Hepatocyte (in vitro differentiated cells): ENCODE data around the gene ZNF519. TPM values are rescaled to one million over a fixed set of nuclear protein-coding genes. Genes with fewer than 3 reads are reported as not detected.

Experiments
- DNase-seq: peaks from one replicate; pipeline ENCODE4 v3.0.0-alpha.2; 2016; ENCODE audit warnings: low spot score
- H2AFZ ChIP-seq: fragments of 200-600 bp; sonication (generic); 2 replicates; pipeline ENCODE4 v1.6.0; 2016; ENCODE audit warnings: antibody characterized with exemption, mild to moderate bottlenecking
- H3K27ac ChIP-seq: fragments of 200-600 bp; sonication (generic); 2 replicates; pipeline ENCODE4 v1.5.1; 2016; ENCODE audit warnings: mild to moderate bottlenecking
- H3K27me3 ChIP-seq: fragments of 200-600 bp; sonication (generic); 2 replicates; pipeline ENCODE4 v1.6.1; 2016
- H3K36me3 ChIP-seq: fragments of 200-600 bp; sonication (generic); replicated peaks from 2 replicates; pipeline ENCODE4 v1.5.1; 2016; ENCODE audit warnings: low read depth; ENCODE audit not compliant: insufficient read depth
- H3K4me1 ChIP-seq: fragments of 200-600 bp; sonication (generic); 2 replicates; pipeline ENCODE4 v1.5.1; 2016; ENCODE audit warnings: mild to moderate bottlenecking, moderate library complexity; ENCODE audit not compliant: insufficient read depth
- H3K4me2 ChIP-seq: fragments of 200-600 bp; sonication (generic); 2 replicates; pipeline ENCODE4 v1.6.0; 2016
- H3K4me3 ChIP-seq: fragments of 200-600 bp; sonication (generic); 2 replicates; pipeline ENCODE4 v1.5.1; 2016; ENCODE audit warnings: mild to moderate bottlenecking
- H3K79me2 ChIP-seq: fragments of 200-600 bp; sonication (generic); 2 replicates; pipeline ENCODE4 v1.6.0; 2017; ENCODE audit warnings: mild to moderate bottlenecking
- H3K9me2 ChIP-seq: fragments of 200-600 bp; sonication (generic); replicated peaks from 2 replicates; pipeline ENCODE4 v1.6.0; 2017; ENCODE audit warnings: mild to moderate bottlenecking; ENCODE audit not compliant: insufficient read depth
- H3K9me3 ChIP-seq: fragments of 200-600 bp; sonication (generic); 2 replicates; pipeline ENCODE4 v1.5.1; 2016; ENCODE audit warnings: low read depth, mild to moderate bottlenecking
- H4K20me1 ChIP-seq: fragments of 200-600 bp; sonication (generic); 2 replicates; pipeline ENCODE4 v1.6.0; 2016; ENCODE audit warnings: mild to moderate bottlenecking; ENCODE audit not compliant: insufficient read depth, poor library complexity, severe bottlenecking
- CTCF ChIP-seq: fragments of 200-600 bp; sonication (generic); IDR thresholded peaks from 2 replicates; pipeline ENCODE4 v1.5.1; 2016; ENCODE audit warnings: antibody characterized with exemption, mild to moderate bottlenecking; ENCODE audit not compliant: poor library complexity
- EZH2 ChIP-seq: fragments of 200-600 bp; sonication (generic); IDR thresholded peaks from 2 replicates; pipeline ENCODE4 v1.6.1; 2016; ENCODE audit warnings: antibody characterized with exemption, mild to moderate bottlenecking, borderline replicate concordance
- EZH2phosphoT487 ChIP-seq: fragments of 200-600 bp; sonication (generic); IDR thresholded peaks from one replicate; pipeline ENCODE4 v1.6.1; 2018; ENCODE audit warnings: antibody characterized with exemption, mild to moderate bottlenecking, low read depth, moderate library complexity; ENCODE audit not compliant: unreplicated experiment, severe bottlenecking
- WGBS: methylation state at CpG from one replicate; pipeline ENCODE4 v1.1.6; 2016; ENCODE audit warnings: low lambda C conversion rate; ENCODE audit errors: missing lambda C conversion rate; 5-methylcytosine and 5-hydroxymethylcytosine counted together
- polyA plus RNA-seq: library from polyadenylated mRNA; unstranded; fragments of >200 nt; fragmentation: Nextera tagmentation; extraction: Ambion mirVana; gene quantifications from 2 replicates; pipeline ENCODE4 v1.2.1, GENCODE V29; 2016
- total RNA-seq: library from RNA; depleted of rRNA; stranded (reverse); fragments of >200 nt; gene quantifications from 2 replicates; pipeline ENCODE4 v1.2.3, GENCODE V29; 2014

ZNF519 gene
- total and polyA plus RNA-seq, 2 experiments from 2014 or later, result 2.0 to 4.3 TPM

- TF ChIP-seq CTCF, result no peak
- TF ChIP-seq EZH2phosphoT487, result no peak
- TF ChIP-seq EZH2, result no peak
- H3K27ac ChIP-seq, result no peak overlapping the region
- no peaks in the 10 kb centered on the region for H4K20me1 ChIP-seq
- H3K4me2 ChIP-seq, result no peak overlapping the region
- H3K4me3 ChIP-seq, result no peak overlapping the region
- no peak for DNase-seq
- WGBS, result 90% methylated on average over 3 of the region's 3 CpGs
- H3K27me3 ChIP-seq, result no peaks in the 10 kb centered on the region
- H3K9me2 ChIP-seq, result no peaks in the 10 kb centered on the region
- H2AFZ ChIP-seq, result no peak overlapping the region
- H3K79me2 ChIP-seq, result no peaks in the 10 kb centered on the region
- H3K4me1 ChIP-seq, result no peaks in the 10 kb centered on the region
- H3K9me3 ChIP-seq, result no peaks in the 10 kb centered on the region
- H3K36me3 ChIP-seq, result no peaks in the 10 kb centered on the region
Observed at GRCh38 chr18:14075196-14075595, 57.0 kb downstream of the ZNF519 start.

GRCh38 chr18:14074187-14074586 lies 58.0 kb downstream of the ZNF519 start:
- 82% methylated on average over 5 of the region's 5 CpGs for WGBS
- Histone ChIP-seq H3K27me3 (no peaks in the 10 kb centered on the region), H4K20me1 (no peaks in the 10 kb centered on the region), H3K4me1 (no peaks in the 10 kb centered on the region), H3K27ac (no peak overlapping the region), H2AFZ (no peak overlapping the region), H3K36me3 (no peaks in the 10 kb centered on the region), H3K4me2 (no peak overlapping the region), H3K9me2 (no peaks in the 10 kb centered on the region), H3K9me3 (no peaks in the 10 kb centered on the region), H3K4me3 (no peak overlapping the region), H3K79me2 (no peaks in the 10 kb centered on the region)
- DNase-seq, result no peak
- TF ChIP-seq EZH2phosphoT487, result no peak
- no peak for TF ChIP-seq EZH2
- peak; percentile 4 for TF ChIP-seq CTCF

- Histone ChIP-seq H3K9me2 (no peaks in the 10 kb centered on the region), H3K4me3 (no peak overlapping the region), H3K27ac (no peak overlapping the region), H4K20me1 (no peaks in the 10 kb centered on the region), H3K27me3 (no peaks in the 10 kb centered on the region), H3K79me2 (no peaks in the 10 kb centered on the region), H3K36me3 (no peaks in the 10 kb centered on the region), H3K4me1 (no peaks in the 10 kb centered on the region), H2AFZ (no peak overlapping the region), H3K4me2 (no peak overlapping the region), H3K9me3 (no peaks in the 10 kb centered on the region)
- TF ChIP-seq EZH2phosphoT487, result no peak
- no peak for TF ChIP-seq CTCF
- no peak for TF ChIP-seq EZH2
- WGBS, result 78% methylated on average over 4 of the region's 4 CpGs
- no peak for DNase-seq
Observed at GRCh38 chr18:14053661-14054060, 78.6 kb downstream of the ZNF519 start.

Other genes starting within 250 kb of the ZNF519 start
- not detected in 2 replicates for gene MC2R, start 216.9 kb downstream of the ZNF519 start, total RNA-seq
- gene MC2R, start 216.9 kb downstream of the ZNF519 start, polyA plus RNA-seq, result not detected in 2 replicates